GM21786 (cell line): ENCODE results near the gene PRSS21.
A peak's percentile ranks its signal among the peaks of the same experiment; 100 is the strongest.

Source experiments
- ATAC-seq: cut with Tn5 transposase; IDR thresholded peaks from one replicate; pipeline ENCODE4 v1.9.1; 2021; ENCODE audit not compliant: unreplicated experiment

The PRSS21 gene, protein sequence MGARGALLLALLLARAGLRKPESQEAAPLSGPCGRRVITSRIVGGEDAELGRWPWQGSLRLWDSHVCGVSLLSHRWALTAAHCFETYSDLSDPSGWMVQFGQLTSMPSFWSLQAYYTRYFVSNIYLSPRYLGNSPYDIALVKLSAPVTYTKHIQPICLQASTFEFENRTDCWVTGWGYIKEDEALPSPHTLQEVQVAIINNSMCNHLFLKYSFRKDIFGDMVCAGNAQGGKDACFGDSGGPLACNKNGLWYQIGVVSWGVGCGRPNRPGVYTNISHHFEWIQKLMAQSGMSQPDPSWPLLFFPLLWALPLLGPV

DNA sequence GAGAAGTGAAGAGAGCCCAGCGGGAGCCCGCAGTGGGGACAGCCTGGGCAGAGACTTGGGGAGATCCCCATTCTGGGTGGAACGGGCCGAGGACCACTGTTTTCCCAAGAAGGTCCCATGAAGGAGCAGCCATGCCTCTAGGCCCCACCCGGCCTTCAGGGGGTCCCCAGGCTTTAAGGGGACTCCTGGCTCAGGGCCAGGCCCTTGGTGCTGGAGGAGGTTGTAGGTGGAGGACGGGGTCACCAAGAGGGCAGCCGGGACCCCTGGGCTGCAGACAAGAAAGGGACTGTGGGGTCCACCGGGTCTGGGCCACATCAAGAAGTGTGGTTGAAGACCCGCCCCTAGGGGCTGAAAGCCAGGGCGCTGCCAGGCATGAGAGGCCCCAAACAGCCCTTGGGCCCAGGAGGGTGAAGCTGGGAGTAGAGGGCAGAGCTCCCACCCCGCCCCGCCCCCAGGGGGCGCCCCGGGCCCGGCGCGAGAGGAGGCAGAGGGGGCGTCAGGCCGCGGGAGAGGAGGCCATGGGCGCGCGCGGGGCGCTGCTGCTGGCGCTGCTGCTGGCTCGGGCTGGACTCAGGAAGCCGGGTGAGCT, at the start of gene PRSS21:
PRSS21 (plus strand) TSS at position 487 of the 589 bp plus-strand sequence; CDS start at position 519, 32 bp downstream.
- no peak for ATAC-seq

DNA sequence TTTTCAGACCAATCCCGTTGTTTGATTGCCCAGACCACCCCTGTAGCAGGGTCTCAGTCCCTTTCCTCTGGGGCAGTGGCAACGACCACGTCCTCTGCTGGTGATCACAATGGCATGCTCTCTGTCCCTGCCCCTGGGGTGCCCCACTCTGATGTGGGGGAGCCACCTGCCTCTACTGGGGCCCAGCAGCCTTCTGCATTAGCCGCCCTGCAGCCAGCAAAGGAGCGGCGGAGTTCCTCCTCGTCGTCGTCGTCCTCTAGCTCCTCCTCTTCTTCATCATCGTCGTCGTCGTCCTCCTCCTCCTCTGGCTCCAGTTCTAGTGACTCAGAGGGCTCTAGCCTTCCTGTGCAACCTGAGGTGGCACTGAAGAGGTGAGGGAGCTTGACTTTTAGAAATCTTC, 49.1 kb upstream of the PRSS21 start:
- no peak for ATAC-seq

DNA sequence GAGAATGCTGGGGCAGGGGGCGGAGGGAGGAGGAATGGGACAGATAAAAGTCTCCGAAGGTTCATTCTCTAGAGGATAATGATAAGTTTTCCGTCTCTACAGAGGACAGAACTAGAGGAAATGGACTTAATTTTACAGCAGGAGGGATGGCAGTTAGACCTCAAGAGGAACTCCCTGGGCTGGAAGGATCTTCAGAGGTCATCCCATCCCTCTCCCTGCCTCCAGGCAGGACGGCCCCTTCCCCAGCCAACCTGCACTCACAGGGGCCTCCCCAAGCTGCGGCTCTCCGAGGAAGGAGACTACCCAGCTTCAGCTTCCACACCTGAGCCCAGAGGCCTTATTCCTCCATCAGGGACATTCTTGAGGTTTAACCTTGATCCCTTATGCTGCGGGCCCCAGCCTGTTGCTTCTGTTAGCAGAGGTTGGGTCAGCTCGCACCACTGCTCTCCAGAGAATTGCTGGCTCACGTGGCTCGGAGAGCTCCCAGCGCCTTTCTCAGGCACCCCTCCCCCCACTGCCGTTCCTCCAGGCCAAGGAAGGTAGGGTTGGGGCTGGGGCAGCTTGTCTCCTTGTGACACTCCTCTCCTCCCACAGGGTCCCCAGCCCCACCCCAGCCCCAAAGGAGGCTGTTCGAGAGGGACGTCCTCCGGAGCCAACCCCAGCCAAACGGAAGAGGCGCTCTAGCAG, 48.5 kb upstream of the PRSS21 start:
- no peak for ATAC-seq

DNA sequence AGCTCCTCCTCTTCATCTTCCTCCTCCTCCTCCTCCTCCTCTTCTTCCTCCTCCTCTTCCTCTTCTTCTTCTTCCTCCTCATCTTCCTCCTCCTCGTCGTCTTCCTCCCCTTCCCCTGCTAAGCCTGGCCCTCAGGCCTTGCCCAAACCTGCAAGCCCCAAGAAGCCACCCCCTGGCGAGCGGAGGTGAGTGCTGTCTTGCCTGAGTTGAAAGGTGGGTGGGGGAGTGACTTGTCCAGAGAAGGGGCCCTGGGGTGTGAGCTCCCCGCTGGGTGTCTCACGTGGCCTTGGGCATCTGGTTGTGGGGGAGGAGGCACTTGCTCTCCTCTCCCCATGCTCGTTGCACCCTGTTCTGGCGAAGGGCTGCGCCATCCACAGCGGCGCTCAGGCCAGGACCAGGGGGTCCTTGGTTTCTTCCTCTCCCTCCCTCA, 47.9 kb upstream of the PRSS21 start:
- ATAC-seq = no peak

DNA sequence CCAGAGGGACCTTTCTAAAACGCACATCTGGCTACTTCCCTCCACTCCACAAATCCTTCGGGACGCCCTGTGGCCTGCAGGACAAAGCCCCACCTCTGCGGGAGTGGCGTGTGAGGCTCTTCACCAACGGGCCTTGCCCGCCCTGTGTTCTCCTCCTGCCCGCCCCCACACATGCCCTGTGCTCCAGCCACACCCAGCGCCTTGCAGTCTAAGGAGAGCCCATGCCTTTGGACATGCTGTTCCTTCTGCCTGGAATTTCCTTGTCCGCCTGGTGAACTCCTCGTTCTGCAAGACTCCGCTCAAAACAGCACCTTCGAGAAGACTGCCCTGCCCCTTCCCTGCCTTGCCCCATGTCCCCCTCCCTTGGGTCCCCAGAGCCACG, 47.4 kb upstream of the PRSS21 start:
- ATAC-seq = no peak

DNA sequence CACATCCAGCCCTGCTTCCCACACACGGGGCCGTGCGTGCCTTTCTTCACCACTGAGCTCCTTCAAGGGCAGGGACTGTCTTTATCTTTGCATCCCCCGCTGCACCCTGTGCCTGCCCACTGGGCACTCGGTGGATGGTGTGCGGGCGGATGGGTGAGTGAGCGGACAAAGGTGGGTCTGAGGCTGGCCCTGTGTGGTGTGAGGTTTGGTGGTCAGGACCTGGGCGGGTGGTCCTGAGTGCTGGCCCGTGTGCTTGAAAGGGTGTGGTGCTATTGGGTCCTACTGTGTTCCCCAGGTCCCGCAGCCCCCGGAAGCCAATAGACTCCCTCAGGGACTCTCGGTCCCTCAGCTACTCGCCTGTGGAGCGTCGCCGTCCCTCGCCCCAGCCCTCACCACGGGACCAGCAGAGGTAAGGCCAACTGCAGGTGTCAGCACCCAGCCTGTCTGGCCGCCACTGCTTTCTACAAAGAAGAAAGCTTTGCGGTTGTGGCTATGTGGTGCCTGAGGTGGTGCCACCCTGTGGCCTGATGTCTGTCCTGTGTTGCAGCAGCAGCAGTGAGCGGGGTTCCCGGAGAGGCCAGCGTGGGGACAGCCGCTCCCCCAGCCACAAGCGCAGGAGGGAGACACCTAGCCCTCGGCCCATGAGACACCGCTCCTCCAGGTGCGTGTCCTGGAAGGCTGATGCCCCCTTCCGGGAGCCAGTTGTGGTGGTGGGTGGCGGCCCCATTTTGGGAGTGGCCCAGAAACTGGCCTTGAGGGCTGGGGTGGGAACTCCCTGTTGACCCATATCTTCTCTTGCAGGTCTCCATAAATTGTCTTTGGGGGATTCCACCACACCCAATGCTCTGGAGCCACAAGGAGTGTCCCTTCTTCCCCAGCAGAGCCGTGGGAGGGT, 46.7 kb upstream of the PRSS21 start:
- ATAC-seq = no peak

DNA sequence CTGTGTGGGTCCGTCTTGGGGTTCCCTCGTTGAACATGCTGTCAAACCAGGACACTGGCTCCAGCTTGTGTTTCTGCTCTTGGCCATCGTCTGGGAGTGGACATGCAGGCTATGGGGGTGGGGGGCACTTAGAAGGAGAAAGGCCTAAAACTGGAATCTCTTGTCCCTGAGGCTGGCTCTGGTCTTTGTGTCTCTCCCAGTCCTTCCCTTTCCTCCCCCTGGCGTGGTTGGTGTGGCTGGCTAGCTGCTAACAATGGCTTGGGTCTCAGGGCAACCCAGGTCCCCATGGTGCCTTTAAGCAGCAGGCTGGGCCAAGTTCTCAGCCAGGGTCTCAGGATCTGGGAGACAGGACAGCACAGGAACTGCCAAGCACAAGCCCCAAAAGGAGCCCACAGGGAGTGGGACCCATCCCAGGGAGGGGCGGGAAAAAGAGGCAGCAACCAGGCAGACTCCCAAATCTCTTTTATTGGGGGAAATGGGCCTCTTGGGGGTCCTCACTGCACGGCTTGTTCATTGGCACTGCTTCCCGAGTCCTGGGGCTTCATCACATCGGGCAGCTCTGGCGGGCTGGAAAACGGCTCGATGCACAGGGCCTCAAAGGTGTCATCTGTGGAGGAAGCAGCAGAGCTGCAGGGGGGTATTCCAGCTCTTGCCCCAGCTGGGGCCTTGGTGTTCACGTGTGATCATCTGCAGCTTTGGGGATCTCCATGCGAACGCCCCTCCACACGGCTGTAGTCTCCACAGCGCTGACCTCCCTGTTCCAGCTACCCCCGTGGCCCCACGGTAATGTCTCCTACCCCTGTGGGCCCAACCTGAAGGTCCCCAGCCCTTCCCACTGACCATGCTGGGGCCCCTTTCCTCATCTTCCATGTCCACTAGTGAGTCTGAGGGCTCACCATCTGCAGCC, 45.3 kb upstream of the PRSS21 start:
- no peak for ATAC-seq

DNA sequence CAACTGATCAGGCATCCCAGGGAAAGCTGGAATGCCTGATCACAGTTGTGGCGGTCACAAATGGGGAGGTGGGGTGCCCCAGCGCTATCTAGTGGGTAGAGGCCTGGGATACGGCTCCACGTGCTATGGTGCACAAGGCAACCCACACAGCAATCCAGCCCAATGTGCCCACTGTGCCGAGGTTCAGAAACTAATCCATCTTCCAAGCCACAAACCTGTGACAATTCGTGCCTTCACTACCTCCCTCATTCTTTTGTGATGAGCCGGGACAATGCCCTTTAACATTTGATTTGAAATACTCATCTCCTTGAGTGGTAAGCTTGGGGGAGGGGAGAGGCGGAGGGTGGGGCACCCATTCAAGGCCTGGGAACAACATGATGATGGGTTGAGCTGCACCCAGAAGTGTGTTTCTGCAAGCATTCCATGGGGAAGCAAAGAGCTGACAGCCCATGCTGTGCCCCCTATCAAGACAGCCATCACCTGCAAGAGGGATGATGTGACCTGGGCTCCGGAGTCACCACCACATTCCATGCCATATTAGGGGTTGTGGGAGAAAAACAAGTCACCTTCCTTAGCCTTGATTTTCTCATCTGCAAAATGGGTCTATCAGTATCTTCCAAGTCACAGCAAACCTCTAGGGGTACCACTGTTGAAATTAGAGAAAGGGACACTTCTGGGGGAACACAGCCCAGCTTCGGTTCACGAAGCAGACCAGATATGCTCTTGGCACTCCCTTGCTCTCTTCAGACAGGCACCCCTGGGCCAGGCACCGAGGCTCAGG, 43.7 kb upstream of the PRSS21 start:
- ATAC-seq = no peak

DNA sequence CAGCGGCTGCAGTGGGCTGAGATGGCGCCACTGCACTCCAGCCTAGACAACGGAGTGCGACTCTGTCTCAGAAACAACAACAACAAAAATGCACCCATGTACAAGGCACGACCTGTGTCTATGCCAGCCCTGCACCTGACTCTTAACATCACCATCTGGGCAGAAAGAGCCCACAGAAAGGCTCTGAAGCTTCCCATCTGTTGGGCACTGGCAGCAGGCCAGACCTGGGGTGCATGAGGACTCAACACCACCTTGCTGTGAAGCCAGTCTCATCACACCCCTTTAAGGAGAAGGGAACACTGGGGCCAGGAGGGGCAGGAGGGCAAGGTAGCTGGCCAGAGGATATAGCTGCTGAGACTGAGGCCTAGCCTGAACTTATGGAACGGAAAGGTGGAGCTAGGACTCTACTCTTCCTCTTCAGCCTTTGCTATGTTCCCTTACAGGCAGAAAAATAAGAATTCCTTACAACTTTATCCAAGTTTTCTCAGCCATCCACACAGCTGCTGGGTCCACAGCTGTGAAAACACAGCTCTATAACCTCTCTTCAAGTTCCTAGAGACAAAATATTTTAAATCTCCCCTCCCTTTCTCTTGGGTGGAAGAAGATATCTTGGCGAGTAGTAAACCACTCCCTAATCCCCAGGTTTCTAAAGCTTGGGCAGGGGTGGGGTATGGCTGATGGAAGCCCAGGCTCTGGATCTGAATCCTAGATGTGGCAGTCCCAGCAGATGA, 42.7 kb upstream of the PRSS21 start:
- no peak for ATAC-seq

DNA sequence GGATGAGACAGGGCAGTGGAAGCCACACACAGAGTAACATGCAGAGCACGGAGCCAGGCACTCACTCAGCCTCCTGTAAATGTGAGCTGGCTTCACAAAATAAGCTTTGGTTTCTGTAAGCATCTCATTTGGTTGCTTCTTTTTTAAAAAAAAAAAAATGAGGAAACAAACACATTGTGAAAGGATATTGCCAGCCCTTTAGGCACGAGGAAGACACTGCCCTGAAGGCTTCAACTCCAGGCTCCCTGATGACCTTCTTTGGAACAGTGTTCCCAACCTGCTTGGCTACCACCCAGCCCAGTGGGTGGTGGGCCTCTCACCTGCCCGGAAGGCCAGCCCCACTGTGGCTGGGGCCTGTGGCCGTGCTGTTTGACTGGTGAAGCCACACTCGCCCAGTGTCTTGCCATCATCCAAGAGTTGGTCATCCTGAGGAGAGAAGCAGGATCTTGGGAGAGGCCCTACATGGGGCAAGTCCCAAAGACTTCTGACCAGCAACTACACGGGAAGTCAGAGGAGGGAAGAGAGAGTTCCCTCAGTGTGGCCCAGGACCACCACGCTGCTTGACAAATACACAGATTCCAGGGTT, 41.8 kb upstream of the PRSS21 start:
- ATAC-seq = no peak

DNA sequence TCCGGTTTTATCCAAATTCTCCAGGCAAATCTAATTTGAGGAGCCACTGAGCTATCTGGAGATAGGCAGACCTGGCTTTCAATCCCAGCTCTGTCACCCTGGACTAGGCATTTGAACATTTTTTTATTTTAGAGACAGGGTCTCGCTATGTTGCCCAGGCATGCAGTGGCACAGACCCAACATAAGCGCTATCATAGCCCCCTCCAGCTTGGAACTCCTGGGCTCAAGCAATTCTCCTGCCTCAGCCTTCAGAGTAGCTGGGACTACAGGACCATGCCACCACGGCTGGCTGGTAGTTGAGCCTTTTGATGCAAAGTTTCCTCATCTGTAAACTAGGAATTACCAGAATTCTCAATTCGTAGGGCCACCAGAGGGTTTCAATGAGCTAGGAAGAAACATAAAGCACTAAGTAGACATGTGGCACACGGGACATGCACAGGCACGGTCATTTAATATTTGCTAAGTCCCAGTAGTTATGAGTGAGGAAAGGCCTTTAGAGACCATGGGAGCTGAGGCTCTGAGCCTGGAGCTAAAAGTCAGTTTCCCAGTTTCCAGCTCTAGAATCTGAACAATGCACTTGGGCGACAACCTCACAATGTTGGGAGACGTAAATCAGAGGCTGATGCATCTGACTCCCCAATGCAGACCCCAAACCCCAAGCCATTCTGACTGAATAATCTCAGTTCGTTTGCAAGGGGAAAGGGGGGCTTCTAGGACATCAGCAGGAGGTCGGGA, 41.1 kb upstream of the PRSS21 start:
- ATAC-seq = no peak

DNA sequence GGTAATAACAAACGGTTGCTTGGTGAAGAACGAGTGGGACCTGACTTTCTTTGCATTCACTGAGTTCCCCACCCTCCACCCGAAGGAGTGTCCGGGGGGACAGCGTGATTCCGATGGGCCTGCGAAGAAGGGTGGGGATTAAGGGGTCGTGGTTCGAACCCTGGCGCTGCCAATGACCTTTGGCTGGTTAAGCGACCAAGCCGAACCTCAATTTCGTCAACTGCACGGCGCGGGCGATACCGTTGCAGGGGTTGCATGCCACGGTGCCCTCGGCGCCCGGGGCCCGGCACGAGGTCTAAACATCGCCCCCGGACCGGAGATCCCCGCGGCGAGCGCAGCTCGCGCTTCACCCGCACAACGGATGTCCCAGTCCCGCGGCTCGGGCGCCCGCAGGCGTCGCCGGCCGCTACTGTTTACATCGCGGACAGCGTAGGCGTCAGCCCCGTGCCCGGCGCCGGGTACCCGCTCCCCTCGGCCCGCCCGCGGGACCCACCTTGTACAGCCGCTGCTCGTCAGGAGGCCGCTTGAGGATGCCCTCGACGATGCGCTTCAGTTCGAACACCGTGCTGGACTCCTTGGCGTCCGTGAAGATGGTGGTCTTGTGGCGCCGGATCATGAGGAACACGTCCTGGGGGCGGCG, 40.4 kb upstream of the PRSS21 start:
- ATAC-seq = peak; percentile 21

DNA sequence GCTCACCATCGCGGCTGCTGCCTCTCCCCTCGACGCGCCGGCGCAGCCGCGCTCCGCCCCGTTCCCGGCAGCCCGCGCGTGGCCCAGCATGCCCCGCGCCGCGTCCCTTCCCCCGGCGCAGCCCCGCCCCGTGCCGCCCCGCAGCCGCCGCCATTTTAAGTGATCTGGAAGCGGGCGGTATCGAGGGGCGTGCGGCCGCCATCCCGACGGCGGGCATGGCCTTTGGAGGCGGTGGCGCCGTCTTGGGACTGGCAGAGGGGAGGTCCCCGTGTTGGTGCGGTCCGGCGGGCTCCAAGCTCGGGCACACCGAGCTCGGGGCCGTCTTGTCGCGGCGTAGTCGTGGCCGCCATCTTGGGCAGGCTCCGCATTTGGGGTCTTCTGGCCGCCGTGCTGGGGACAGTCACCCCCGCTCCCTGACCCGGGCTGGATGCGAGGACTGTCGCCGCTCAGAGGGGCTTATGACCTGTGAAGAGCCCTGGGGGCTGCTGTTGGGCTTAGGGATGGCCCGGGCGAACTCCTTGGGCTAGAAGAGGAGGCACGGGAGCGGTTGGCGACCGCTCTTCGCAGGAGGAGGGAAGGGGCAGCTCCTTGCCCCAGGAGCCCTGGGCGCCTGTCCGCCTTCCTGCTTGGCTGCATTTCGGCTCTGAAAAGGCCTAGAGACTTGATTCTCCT, 39.7 kb upstream of the PRSS21 start, which contains the start of gene ELOB:
ELOB (minus strand) TSS at position 50 of the 672 bp plus-strand sequence; CDS start at position 9, 41 bp downstream.
- peak; percentile 74 for ATAC-seq

DNA sequence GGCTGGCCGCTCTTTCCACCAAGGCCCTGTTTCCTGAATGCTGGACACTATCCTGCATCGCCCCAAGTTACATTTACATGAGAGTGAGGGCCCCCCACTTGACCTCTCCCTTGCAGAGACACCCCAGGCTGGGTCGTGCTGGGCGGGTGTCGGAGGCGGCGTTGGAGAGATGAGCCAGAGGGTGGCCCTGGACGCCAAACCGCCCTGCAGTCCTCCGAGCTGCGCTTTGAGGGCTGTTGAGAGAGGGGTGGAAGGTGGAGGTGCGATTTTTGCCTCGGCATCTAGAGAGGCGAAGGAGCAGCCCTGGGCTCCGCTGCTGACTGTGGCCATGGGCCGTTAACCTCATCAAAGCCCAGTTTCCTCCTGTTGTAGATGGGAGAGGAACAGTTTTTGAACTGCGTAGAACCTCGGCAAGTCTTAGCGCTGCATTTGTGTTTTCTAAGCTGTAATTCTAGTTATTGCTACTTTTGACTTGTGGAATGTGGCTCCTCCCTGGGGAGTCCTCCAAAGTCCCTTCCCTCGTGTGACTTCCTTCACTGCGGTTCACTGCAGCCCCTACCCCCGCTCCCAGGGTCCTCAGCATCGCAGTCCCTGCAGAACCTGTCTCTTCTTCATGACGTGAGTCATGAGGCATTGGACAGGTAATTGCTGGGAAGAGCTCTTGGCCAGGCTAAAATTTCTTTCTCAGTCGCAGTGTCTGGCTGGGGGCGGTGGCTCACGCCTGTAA, 39.0 kb upstream of the PRSS21 start:
- ATAC-seq = no peak

DNA sequence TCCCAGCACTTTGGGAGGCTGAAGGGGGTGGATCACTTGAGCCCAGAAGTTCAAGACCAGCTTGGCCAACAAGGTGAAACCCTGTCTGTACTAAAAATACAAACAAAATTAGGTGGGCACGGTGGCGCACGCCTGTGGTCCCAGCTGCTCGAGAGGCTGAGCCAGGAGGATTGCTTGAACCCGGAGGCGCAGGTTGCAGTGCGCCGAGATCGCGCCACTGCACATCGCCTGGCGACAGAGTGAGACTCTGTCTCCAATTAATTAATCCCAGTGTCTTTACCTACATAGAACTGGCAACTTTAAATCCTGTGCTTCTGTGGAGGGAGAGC, 38.4 kb upstream of the PRSS21 start:
- ATAC-seq = no peak
